ENCODE data around the gene RYR3. TPM values are rescaled to one million over a fixed set of nuclear protein-coding genes. Genes with fewer than 3 reads are reported as not detected.

Gene RYR3
- total and polyA plus RNA-seq, 2 of the 13 experiments (the other 11 are each of a cell fraction or from before 2014, with no cell fraction given): not detected

GRCh38 chr15:33720952-33721351 is 410.2 kb downstream of the RYR3 start (continued):
- TF ChIP-seq ZNF646 (CRISPR knock-in tag; IDR thresholded peaks at IDR 0.05) (no peak), XBP1 (CRISPR knock-in tag; IDR thresholded peaks at IDR 0.05) (no peak), PRPF4 (IDR thresholded peaks at IDR 0.05; ENCODE audit: low read depth, low read length, poor library complexity, severe bottlenecking) (no peak), GABPB1 (CRISPR knock-in tag; IDR thresholded peaks at IDR 0.05) (no peak), FOSL1 (CRISPR knock-in tag; IDR thresholded peaks at IDR 0.05; ENCODE audit: borderline replicate concordance) (no peak), ZNF253 (CRISPR knock-in tag; IDR thresholded peaks at IDR 0.05; ENCODE audit: borderline replicate concordance) (no peak), ZNF326 (CRISPR knock-in tag; IDR thresholded peaks at IDR 0.05; ENCODE audit: borderline replicate concordance) (no peak), MEIS1 (CRISPR knock-in tag; IDR thresholded peaks at IDR 0.05; ENCODE audit: borderline replicate concordance) (no peak)

Measured in HepG2 (cell line).